ENCODE results near the gene HCN1.
"Not testable (repeated sequence)": the region's sequence is repeated elsewhere in the genome, so short reads cannot be mapped to it uniquely, and the experiment has no call there.

Gene HCN1

GRCh38 chr5:45411971-45412612 is 284.1 kb downstream of the HCN1 start:
- DNase-seq = no peak

DNA sequence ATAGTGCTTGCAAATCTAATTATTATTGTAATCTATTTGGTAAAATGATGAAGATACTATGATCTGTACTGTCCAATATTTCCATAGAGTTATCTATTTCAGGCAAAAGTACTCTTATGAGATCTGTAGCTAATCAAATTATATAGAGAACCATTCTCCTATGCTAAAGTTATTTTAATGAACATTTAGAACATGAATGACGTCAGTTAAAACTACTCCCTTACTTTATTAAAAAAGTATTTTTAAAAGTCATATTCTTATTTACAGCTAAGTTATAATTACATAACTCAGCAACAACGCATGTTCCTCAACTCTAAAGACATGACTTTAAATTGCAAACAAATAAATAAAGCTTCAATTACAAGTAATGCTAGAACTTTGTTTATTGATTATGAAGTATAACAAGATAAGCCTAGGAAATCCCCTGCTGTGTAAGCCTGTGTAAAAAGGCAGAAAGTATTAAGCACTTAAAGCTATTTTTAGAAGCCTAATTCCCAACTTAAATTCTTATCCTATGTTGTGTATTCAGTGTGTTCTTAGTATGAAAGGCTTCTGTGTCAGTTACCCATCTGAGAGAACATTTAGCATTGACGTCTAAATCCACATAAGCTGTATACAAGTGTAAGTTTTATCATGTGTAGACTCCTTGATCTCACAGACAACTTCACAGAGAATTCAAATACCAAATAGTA is 285.7 kb downstream of the HCN1 start:
- no peak for DNase-seq

- DNase-seq = no peak
Observed at GRCh38 chr5:45408067-45408466, 288.1 kb downstream of the HCN1 start.

- DNase-seq = no peak
Observed at GRCh38 chr5:45402804-45403455, 293.2 kb downstream of the HCN1 start.

- DNase-seq = no peak
Observed at GRCh38 chr5:45399041-45399440, 297.1 kb downstream of the HCN1 start.

GRCh38 chr5:45385321-45386058 is 310.7 kb downstream of the HCN1 start:
- no peak for DNase-seq

- DNase-seq = no peak
Observed at GRCh38 chr5:45383985-45384384, 312.2 kb downstream of the HCN1 start.

DNA sequence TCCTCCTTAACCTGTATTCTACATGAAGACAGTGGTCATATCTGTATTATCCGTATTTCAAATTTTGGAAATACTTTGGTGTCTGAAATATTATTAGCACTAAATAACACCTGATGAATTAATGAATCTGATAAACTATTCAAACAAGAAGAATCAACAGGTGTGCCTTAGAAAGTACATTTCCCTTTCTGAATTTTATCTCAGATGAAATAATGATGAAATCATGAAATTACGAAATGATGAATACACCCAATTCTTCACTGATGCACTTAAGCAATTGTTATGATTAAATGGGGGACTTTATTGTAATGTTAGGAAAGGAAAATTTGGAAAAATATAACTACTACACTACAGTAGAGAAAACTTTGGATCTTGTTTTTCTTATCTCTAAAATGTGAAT is 313.6 kb downstream of the HCN1 start:
- no peak for DNase-seq

GRCh38 chr5:45376417-45376816 is 319.8 kb downstream of the HCN1 start:
- DNase-seq = no peak

- DNase-seq = no peak
Observed at GRCh38 chr5:45372629-45373028, 323.6 kb downstream of the HCN1 start.

DNA sequence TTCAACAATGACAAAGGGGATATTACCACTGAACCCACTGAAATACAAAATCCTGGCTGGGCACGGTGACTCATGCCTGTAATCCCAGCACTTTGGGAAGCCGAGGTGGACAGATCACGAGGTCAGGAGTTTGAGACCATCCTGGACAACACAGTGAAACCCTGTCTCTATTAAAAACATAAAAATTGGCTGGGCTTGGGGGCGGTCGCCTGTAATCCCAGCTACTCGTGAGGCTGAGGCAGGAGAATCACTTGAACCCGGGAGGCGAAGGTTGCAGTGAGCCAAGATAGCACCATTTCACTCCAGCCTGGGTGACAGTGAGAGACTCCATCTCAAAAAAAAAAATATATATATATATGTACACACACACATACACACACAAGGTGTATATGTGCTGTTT is 324.8 kb downstream of the HCN1 start:
- not testable (repeated sequence) for DNase-seq

DNA sequence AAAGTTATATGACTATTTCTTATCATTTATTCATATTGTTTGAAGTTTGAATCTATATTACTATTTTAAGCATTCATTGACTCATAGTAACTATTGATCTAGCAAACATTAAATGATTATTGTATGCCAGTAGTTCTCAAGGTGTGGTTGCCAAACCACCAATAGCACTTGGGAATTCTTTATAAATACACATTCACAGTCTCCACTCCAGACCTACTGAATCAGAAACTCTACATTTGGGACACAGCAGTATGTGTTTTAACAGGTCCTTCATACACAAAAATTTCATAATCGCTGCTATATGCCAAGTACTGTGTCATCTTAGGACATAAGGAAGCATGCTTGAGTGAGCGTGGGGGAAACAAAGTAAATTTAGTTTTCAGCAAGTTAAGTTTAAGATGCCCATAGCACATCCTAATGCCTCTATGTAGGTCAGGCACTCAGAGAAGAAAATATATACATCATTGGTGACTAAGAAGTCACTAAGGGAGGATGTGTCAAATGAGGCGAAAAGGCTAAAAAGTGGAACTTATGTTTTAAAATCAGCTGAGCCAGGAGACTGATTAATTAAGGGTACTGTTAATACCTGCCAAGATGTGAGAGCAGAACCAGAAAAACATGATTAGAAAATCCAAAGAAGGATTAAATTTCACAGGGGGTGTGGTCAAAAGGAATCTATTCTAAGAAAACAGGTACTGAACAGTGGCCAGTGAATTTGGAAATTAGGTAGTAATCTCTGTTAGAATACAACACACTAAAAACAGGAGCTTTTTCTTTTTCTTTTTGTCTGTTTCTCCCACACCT is 340.8 kb downstream of the HCN1 start:
- no peak for DNase-seq

GRCh38 chr5:45336464-45336863 is 359.7 kb downstream of the HCN1 start:
- DNase-seq = no peak

GRCh38 chr5:45335978-45336377 is 360.2 kb downstream of the HCN1 start:
- no peak for DNase-seq

GRCh38 chr5:45335346-45335745 is 360.8 kb downstream of the HCN1 start:
- DNase-seq = no peak

GRCh38 chr5:45334939-45335338 is 361.2 kb downstream of the HCN1 start:
- no peak for DNase-seq

DNA sequence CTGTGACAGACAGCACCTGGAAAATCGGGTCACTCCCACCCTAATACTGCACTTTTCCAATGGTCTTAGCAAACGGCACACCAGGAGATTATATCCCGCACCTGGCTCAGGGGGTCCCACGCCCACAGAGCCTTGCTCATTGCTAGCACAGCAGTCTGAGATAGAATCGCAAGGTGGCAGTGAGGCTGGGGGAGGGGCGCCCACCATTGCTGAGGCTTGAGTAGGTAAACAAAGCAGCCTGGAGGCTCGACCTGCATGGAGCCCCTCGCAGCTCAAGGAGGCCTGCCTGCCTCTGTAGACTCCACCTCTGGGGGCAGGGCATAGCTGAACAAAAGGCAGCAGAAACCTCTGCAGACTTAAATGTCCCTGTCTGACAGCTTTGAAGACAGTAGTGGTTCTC is 383.6 kb downstream of the HCN1 start:
- not testable (repeated sequence) for DNase-seq

DNA sequence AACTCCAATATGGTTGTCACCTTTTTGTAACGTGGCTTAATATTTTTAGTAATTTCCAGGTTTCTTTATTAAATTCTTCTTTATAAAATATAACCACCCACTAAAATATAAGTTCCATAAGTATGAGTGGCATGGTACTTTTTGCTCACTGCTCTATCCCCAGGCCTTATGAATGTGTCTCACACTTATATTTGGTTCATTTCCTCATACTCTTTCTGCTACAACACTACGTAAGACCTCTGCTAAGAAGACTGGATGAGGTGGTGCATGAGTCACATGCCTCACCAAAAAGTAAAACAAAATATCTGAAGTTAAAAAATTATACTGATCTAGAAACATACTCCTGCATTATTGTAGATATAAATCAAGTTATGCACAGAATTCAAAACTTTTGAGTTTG is 400.9 kb downstream of the HCN1 start:
- DNase-seq = no peak

DNA sequence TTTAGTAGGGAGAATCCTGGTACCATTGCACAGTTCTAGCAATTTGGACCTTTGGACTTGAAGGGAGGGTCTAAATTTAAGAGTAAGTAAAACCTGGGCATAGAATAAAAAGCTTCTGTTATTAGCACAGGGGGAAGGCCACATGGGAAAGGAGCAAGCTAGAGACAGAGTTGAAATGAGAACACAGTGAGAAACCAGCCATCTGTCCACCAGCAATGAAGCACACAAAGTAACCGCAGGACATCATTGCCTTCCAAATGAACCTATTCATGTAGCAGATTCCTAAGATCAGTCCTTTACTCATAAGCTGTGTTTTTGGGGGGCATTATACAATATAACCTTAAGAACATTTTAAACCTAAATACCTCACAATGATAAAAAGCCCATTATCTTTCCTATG is 407.4 kb downstream of the HCN1 start:
- DNase-seq = no peak

GRCh38 chr5:45284436-45284835 is 411.7 kb downstream of the HCN1 start:
- DNase-seq = no peak

- no peak for DNase-seq
Observed at GRCh38 chr5:45281081-45281480, 415.1 kb downstream of the HCN1 start.

DNA sequence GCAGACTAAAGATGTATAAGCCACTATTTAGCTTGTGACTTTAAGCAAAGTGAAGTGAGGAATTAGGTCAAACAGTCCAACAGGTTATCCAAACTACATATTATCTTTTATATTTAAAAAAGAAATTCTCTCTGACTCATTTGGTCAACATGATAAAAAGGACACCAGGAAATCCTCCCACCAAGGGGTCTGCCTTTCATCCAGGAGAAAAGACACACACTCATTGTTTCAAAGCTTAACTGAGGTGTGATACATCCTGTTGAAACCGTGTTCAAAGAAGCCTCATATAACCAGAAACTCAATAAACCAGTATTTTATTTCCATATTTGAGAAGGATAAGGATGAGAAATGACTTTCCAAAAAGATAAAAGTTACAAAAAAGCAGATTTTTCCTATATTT is 417.1 kb downstream of the HCN1 start:
- DNase-seq = no peak

GRCh38 chr5:45277860-45278259 is 418.3 kb downstream of the HCN1 start:
- DNase-seq = no peak
